HL-60 (cell line): ENCODE results near the gene SLC5A8.

ENCODE experiments used
- DNase-seq, 2 experiments: peaks; one replicate each; pipeline ENCODE4 v3.0.0-alpha.2; 2010 to 2020; ENCODE audit warnings: low read depth in 1 of 2, low spot score in 1 of 2
- H3K27ac ChIP-seq: fragments of 250-450 bp; sonication (Bioruptor Pico); replicated peaks from 2 replicates; pipeline ENCODE4 v1.5.1; 2020; ENCODE audit warnings: mild to moderate bottlenecking, moderate library complexity
- H3K27me3 ChIP-seq: fragments of 250-450 bp; sonication (Bioruptor Pico); 2 replicates; pipeline ENCODE4 v1.5.1; 2021; ENCODE audit warnings: mild to moderate bottlenecking, moderate library complexity; ENCODE audit not compliant: insufficient read depth, poor library complexity, severe bottlenecking
- H3K4me3 ChIP-seq: replicated peaks from 2 replicates; pipeline ENCODE4 v1.5.1; 2011; ENCODE audit warnings: mild to moderate bottlenecking, control low read depth, low read length; ENCODE audit not compliant: insufficient read depth
- GABPA ChIP-seq: IDR thresholded peaks from 2 replicates; pipeline ENCODE4 v1.6.1; 2012; ENCODE audit warnings: low read depth
- POLR2AphosphoS5 ChIP-seq: IDR thresholded peaks from 2 replicates; pipeline ENCODE4 v1.6.1; 2012; ENCODE audit warnings: low read depth
- SPI1 ChIP-seq: IDR thresholded peaks from 2 replicates; pipeline ENCODE4 v1.6.1; 2012; ENCODE audit warnings: low read depth, mild to moderate bottlenecking, borderline replicate concordance
- TF ChIP-seq, protein P1 (sequence below): IDR thresholded peaks from 2 replicates; pipeline ENCODE4 v1.6.1; 2012; ENCODE audit warnings: low read depth; ENCODE audit not compliant: insufficient replicate concordance
- TF ChIP-seq, protein P2 (sequence below): IDR thresholded peaks from one replicate; pipeline ENCODE4 v1.5.1; 2011; ENCODE audit warnings: low read length, control low read depth, inconsistent platforms; ENCODE audit not compliant: insufficient read depth

Gene SLC5A8

DNA sequence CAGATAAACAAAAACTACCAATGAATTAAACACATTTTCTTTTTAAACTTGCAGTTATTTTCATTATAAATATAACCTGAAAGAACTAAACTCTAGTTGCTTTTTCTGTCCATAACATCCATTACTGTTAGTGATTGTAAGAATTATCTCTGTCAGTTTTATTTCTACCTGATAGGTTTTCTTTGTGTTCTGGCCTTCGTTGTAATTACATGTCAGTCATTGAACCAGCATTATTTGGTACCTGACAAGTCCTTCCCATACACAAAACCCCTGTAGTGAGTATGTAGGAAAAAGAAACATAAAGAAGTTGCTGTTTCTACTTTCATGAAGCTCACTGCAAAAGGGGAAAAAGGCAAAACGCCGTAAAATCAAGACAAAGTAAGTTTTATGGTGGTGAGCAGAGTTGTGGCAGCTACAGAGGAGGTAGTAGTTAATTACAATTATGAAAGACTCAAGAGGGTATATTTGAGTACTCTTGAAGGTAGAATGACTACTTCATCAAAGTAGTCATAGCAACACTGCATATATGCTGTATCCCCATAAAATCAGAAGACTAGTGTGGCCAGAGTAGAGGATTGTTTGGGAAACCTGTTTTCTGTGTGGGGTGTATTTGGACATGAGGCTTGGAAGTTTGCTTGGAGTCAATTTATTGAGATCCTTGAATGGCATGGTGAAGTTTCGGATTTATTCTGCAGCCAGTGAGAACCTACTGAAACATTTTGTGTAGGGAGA is 102.8 kb downstream of the SLC5A8 start:
- no peak overlapping the region for H3K27ac ChIP-seq
- H3K4me3 ChIP-seq, result no peak overlapping the region
- TF ChIP-seq, protein P1, sequence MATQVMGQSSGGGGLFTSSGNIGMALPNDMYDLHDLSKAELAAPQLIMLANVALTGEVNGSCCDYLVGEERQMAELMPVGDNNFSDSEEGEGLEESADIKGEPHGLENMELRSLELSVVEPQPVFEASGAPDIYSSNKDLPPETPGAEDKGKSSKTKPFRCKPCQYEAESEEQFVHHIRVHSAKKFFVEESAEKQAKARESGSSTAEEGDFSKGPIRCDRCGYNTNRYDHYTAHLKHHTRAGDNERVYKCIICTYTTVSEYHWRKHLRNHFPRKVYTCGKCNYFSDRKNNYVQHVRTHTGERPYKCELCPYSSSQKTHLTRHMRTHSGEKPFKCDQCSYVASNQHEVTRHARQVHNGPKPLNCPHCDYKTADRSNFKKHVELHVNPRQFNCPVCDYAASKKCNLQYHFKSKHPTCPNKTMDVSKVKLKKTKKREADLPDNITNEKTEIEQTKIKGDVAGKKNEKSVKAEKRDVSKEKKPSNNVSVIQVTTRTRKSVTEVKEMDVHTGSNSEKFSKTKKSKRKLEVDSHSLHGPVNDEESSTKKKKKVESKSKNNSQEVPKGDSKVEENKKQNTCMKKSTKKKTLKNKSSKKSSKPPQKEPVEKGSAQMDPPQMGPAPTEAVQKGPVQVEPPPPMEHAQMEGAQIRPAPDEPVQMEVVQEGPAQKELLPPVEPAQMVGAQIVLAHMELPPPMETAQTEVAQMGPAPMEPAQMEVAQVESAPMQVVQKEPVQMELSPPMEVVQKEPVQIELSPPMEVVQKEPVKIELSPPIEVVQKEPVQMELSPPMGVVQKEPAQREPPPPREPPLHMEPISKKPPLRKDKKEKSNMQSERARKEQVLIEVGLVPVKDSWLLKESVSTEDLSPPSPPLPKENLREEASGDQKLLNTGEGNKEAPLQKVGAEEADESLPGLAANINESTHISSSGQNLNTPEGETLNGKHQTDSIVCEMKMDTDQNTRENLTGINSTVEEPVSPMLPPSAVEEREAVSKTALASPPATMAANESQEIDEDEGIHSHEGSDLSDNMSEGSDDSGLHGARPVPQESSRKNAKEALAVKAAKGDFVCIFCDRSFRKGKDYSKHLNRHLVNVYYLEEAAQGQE, result no peak
- TF ChIP-seq SPI1, result no peak
- TF ChIP-seq POLR2AphosphoS5, result no peak
- TF ChIP-seq, protein P2, sequence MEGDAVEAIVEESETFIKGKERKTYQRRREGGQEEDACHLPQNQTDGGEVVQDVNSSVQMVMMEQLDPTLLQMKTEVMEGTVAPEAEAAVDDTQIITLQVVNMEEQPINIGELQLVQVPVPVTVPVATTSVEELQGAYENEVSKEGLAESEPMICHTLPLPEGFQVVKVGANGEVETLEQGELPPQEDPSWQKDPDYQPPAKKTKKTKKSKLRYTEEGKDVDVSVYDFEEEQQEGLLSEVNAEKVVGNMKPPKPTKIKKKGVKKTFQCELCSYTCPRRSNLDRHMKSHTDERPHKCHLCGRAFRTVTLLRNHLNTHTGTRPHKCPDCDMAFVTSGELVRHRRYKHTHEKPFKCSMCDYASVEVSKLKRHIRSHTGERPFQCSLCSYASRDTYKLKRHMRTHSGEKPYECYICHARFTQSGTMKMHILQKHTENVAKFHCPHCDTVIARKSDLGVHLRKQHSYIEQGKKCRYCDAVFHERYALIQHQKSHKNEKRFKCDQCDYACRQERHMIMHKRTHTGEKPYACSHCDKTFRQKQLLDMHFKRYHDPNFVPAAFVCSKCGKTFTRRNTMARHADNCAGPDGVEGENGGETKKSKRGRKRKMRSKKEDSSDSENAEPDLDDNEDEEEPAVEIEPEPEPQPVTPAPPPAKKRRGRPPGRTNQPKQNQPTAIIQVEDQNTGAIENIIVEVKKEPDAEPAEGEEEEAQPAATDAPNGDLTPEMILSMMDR, result no peak
- no peak for TF ChIP-seq GABPA
- no peak for DNase-seq
- no peaks in the 10 kb centered on the region for H3K27me3 ChIP-seq
